Measurements from ENCODE around the gene TCAF2.
"Not testable (repeated sequence)": the region's sequence is repeated elsewhere in the genome, so short reads cannot be mapped to it uniquely, and the experiment has no call there.

The TCAF2 gene

GRCh38 chr7:143620646-143621045 lies at the start of gene TCAF2:
TCAF2 (plus strand) TSS chr7:143620974.
- DNase-seq, result not testable (repeated sequence)

DNA sequence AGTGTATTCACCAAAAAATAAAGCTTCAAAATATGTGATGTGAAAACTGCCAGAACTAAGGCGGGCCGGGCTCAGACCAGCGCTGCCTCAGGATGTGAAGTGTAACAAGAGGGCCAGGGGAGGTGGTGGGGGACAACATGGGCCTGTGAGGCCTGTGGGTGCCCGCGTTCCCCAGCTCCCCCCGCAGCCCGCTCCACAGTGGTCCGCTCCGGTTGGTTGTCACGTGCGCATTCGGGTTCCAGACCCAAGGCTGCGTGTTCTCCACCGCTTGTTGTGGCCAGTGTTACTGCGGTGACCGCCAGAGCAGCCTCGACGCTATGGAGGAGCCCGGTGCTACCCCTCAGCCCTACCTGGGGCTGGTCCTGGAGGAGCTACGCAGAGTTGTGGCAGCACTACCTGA lies 49.3 kb upstream of the TCAF2 start, which contains the start of gene CTAGE15:
Gene CTAGE15 (plus strand): TSS at position 301 of the 400 bp plus-strand sequence. CDS start 17 bp downstream, at position 318.
- not testable (repeated sequence) for DNase-seq

GRCh38 chr7:143588183-143588582 lies 32.6 kb upstream of the TCAF2 start:
- not testable (repeated sequence) for DNase-seq

GRCh38 chr7:143589897-143590296 lies 30.9 kb upstream of the TCAF2 start:
- not testable (repeated sequence) for DNase-seq

- DNase-seq, result not testable (repeated sequence)
Measured at GRCh38 chr7:143598086-143598485, 22.7 kb upstream of the TCAF2 start.

DNA sequence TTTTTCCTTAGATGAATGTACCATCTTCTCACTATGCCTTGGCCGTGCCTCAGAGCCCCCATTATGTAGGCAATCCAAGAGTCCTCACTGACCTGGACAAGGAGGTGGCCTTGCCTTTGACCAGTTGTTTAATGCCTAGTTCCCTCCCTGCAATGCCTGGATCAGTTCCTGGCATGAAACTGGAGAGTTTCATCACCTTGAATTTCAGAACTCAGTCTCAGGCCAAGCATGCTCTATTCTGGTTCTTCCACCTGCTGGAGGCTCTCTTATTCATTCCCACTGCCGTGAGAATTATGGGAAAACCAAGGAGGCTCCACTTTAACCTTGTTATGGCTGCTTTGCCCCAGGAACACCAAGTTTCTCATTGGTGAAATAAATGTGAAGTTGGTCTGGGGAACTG lies 17.2 kb upstream of the TCAF2 start:
- DNase-seq, result not testable (repeated sequence)

DNA sequence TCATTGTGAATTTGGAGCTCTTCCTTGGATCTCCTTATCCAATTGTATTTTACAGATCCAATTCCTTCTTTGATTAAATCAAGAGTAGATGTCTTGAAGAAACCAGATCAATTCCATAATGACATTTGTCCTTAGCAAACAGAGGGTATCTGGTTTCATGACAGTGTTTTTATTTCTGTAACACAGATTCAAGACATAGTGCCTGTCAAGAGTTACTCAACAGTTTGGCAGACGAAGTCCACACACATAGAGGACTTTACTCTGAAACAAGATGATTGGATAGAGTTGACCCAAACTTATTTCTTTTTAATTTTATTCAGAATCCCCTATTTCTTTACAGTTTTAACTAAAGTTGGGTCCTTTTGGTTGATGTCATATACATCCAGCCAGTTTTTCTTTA lies 14.7 kb upstream of the TCAF2 start:
- not testable (repeated sequence) for DNase-seq

DNA sequence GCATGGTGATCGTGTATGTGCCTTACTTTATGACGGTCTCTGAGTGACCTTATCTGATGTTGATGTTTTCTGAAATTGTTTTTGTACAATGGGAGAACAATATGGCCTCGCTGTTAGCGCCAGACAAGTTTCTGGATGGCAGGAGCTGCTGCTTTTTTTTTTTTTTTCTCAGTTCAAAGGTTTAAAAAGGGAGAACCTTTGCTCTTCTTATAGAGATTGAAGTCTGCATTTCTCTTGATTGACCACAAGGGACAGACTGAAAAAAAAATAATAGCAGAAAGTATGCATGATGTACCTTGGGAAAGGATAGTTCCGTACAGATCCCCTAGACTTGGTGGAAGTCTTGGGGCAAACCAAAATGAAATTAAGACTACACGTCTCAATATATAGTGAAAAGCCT lies 5.2 kb upstream of the TCAF2 start:
- DNase-seq, result not testable (repeated sequence)

- DNase-seq, result not testable (repeated sequence)
Measured at GRCh38 chr7:143617204-143617603, 3.6 kb upstream of the TCAF2 start.

DNA sequence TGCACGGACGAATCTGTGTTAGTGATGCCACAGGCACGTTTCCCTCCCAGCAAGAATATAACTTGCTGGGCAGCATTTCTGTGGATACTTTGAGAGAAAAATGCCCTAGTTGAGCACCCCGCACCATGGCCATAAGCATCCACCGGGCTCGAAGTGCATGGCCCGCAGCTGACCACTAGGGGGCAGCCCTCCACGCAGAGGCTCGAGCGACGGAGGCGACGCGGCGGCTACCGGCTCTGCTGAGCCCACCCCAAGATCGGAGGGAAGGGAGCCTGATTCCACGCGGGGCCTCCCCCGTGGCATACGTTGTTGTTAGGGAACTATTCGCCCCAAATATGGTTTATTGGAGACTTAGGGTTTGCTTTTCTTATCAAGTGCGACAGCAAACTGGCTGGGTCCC lies 716 bp upstream of the TCAF2 start:
- DNase-seq, result not testable (repeated sequence)

GRCh38 chr7:143621175-143621574 lies 401 bp downstream of the TCAF2 start:
- not testable (repeated sequence) for DNase-seq

GRCh38 chr7:143622130-143622529 lies 1.4 kb downstream of the TCAF2 start:
- not testable (repeated sequence) for DNase-seq

DNA sequence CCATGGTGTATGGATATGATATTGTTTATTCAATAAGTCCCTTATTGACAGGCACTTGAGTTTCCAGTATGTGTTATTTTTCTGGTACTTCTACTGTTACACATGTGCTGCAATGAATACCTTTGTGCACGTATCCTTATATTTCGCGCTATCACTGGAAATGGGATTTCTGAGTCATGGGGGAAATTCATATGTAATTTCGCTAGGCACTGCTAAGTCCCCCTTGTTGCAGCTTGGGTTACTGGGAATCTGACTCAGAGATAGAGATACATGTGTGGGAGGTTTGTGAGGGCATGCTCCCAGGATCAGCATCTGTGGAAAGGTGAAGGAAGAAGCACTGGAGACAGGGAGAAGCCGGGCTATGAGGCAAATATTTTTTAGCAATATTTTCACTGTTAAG lies 9.9 kb downstream of the TCAF2 start:
- not testable (repeated sequence) for DNase-seq

GRCh38 chr7:143632506-143632905 lies 11.7 kb downstream of the TCAF2 start:
- not testable (repeated sequence) for DNase-seq

DNA sequence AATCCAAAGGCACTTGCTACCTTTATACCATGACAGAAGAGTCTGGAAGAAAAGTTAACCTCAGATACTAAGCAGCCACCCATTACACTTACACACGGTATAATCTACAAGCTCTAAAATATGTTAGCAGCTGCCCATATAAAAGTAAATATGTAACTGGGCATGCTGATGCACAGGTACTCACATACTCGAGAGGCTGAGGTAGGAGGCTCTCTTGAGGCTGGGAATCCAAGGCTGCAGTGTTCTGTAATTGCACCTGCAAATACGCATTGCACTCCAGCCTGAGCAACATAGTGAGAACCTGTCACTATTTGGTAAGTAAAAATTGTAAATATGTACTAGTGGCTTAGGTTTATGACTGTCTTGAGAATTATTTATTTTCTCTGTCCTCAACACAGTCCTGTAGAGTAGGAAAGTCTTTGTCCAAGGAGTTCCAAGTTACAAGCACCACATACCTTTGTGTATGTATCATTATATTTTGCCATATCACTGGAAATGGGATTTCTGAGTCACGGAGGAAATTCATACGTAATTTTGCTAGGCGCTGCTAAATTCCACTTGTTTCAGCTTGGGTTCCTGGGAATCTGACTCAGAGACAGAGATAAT lies 12.3 kb downstream of the TCAF2 start:
- DNase-seq, result not testable (repeated sequence)

- not testable (repeated sequence) for DNase-seq
Measured at GRCh38 chr7:143635364-143636240, 14.8 kb downstream of the TCAF2 start.

GRCh38 chr7:143639372-143639771 lies 18.6 kb downstream of the TCAF2 start:
- DNase-seq, result not testable (repeated sequence)

DNA sequence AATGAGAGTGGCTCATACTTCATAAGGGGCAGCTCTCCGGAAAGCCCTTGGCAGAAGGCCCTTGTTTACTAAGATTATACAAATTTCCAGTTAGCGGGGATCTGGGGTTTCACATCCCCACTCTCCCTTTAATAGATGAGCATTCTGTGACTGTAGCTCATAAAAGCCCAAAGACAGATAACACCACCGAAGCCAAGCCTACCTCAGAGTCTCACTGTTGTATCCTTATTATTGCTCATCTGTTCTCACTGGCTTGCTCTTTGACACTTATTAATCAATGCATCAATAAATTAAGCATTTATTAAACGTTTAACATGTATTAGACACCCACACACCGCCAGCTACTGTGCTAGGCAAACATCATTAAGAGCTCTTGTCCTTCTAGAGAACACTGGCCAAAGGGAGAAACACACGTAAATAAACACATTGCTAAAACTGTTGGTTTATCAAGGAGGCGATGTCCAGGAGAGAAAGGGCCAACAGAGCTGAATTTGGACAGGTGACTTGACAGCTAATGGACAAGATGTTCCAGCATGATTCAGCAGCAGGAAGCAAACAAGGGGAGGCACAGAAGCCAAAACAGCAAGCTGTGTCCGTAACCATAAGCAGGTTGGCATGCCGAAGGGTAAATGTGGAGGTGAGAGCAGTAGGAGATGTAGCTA lies 19.9 kb downstream of the TCAF2 start:
- not testable (repeated sequence) for DNase-seq

DNA sequence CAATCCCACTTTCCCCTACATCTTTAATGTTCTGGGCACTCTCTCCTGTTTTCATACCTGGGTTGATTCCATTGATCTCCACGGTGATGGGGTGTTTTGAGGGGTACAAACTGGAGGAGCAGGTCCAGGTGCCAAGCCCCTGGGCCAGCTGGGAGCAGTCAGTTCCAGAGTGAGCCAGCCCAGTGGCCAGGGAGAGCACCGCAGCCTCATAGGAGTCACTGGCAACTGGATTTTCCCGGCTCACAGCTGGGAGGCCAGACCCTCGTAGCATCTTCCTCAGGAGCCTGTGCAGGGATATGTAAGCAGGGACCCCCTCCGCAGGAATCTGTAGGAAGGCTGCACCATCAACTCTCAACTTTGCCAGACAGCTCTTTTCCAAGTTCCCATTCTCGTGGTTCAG lies 25.8 kb downstream of the TCAF2 start:
- DNase-seq, result not testable (repeated sequence)

GRCh38 chr7:143649902-143650301 lies 29.1 kb downstream of the TCAF2 start:
- DNase-seq, result not testable (repeated sequence)

- DNase-seq, result not testable (repeated sequence)
Measured at GRCh38 chr7:143650447-143650846, 29.7 kb downstream of the TCAF2 start.
